ENCODE results near the gene OR4N5.

DNA sequence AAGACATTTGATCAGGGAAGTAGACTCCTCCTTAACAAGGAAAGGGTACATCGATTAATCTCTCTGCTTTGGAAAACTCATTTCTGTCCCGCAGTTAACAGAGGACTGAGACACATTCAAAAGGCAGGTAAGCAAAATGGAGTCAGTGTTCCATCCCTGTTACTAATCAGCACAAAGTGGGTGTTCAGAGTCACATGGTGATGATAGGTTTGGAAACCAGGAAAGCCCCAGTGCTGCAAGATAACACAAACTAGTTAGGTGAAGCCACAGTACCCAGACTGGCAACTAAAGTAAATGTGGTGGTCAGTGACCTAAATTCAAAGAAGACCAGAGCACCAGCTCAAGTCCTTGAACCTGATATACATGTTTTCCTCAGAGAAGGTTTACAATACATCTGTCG lies 26.3 kb upstream of the OR4N5 start:
- TF ChIP-seq POLR2A (IDR thresholded peaks at IDR 0.05; ENCODE audit: low read length) (no peak), GATA1 (IDR thresholded peaks at IDR 0.05; ENCODE audit: low read depth, low read length) (no peak)

Data from erythroblast (primary cell).